PC-3 (cell line): Measurements from ENCODE around the gene ALAS2.

Experiments used
- CTCF ChIP-seq: fragments of 300-600 bp; sonication (generic); conservative IDR thresholded peaks from 2 replicates; pipeline ENCODE4 v1.5.1; 2017; ENCODE audit warnings: antibody characterized with exemption, low read depth, mild to moderate bottlenecking, low read length
- EZH2 ChIP-seq: fragments of 300-600 bp; sonication (generic); IDR thresholded peaks from one replicate; pipeline ENCODE4 v1.6.1; 2017; ENCODE audit warnings: antibody characterized with exemption, mild to moderate bottlenecking, low read length; ENCODE audit not compliant: unreplicated experiment

GRCh38 chrX:54994668-54995351, 36.0 kb downstream of the ALAS2 start:
- TF ChIP-seq EZH2 (no peak), CTCF (no peak)
